ENCODE measurements around the gene NCAM1.
"Not testable (repeated sequence)": the region's sequence is repeated elsewhere in the genome, so short reads cannot be mapped to it uniquely, and the experiment has no call there.

NCAM1 gene

DNA sequence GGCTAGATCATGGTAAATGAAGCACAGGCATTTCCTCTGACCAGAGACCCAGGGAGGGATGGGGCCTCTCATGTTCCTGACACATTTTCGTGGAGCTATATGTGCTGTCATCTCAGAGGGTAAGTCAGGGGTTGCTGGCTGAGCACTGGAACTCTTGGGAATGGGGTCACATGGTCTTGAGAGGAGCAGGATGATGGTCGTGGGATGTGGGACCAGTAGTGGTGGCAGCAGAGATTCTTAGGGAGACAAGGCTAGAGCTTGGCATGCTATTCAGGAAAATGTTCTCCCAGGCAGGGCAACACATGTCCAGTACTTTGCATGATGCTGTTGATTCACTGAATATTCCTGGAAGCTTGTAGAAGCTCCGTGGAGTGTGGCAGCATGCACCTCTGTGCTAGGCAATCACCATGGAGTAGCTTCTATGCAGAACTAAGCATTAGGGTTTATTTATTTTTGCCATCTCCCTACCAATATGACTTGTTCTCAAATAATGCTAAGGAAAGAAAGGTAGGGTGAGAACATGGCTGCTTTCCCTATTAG is 321.7 kb downstream of the NCAM1 start:
- DNase-seq, result no peak

DNA sequence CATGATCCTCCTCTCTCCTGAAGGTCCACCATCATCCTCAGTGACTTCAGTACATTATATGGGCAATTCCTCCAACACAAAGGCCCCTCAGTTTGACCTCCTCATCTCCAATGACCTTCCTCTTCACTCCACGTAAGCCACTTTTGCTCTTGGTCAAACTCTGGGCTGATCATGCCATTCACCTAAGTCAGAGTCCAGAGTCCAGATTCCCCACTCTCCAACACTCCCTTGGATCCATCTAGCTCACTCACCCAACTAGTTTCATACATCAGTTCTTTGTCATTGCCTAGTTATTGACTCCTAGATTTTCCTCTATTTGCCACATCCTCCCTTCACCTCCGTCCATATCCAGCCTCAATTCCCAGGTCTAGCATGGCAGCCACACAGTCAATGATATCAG is 322.7 kb downstream of the NCAM1 start:
- no peak for DNase-seq

DNA sequence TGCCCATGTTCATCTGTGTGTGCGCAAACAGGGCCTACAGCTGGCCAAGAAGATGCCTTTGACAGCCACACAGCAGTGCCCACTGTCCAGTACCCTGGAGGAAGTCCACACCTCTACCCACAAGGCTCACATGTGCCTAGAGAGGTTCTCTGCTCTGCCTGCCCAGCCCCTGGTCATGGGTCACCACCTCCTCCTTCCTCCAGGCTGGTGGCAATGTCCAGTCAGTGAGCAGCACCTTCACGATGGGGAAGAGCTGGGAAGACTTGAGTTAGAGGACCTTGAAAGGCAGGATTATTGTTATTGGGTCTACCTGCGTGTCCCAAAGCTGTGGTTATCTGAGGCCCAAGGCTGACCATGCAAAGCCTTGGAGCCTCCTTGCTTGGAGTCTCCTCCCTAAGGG is 324.8 kb downstream of the NCAM1 start:
- DNase-seq, result no peak

DNA sequence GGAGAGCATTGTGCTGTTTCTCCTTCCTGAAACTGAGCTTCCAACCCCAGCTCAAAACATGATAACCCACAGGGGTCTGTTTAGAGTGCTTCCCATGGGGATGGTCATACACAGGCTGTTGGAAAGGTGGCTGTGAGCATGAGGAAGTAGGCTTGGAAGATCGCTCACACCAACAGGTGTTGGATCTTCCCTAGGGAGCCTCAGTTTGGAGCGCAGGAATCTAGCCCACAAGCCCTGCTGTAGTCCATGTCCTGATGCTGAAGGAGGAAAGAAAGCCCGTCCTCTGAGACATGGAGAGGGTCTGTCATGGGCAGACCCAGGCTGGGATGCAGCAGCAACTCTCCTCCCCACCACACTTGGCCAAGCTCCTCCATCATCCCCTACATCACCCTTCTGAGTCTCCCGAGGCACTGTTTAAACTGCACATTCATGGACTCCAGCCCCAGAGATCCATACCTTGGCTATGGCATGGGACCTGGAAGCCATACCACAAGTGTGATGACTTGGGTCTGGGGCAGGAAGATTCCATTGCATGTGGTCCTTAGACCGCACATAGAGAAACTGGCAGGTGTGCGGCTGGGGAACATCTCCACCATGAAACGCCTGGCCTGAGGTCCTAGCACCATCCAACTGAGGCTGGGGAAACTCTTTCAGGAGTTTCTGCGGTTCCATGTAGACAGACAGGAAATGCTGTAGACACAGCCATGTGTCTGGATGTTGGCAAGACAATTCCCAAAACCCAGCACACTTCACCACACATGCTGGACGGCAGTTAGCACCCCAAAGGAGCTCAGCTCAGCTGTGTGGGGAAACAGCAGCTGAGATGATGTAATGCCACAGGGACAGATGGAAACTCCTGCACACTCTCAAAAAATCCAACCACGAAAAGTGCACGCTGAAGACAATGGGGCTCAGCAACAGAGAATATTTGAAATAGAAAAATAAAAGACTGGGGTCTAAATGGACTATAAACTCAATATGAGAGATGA is 325.6 kb downstream of the NCAM1 start:
- no peak for DNase-seq

DNA sequence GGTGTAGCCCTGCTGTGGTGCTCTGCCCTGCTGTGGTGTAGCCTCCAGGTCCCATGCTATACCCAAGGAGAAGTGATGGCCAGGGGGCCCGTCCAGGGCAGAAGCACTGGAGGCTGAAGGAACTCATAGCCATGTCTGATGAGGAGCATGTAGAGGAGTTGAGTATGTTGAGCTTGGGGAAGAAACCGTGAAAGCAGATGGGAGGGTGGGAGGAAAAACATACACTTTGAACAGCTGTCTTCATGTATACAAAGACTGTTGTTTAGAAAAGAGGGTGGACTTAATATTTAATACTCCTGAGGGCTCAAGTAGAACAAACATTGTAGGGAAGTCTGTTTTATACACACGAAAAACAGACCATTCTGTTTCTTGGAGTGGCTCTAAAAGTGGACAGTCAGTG is 326.6 kb downstream of the NCAM1 start:
- DNase-seq, result no peak

DNA sequence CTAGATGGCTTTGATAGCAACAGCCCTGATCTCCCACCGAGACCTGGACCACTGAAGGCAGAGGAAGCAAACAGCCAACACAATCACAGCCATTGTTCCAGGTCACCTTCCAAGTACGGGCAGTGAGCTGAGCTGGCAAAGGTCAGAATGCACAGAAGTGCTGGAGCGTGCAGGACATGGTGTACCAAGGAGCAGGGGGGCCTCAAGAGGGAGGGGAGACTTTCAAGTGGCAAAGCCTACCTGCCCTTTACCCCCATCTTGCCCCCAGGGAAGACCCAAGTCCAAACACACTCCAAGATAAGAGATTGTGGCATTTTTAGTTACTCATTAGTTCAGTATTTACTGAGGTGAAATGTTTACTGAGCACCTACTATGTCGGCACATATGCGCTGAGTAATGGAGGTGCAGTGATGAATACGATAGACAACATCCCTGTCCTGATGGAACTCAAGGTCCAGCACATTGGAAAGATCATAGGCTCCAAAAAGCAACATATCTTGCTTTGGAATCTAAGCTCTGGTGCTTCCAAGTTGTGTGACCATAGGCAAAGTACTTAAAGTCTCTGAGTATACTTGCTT is 327.2 kb downstream of the NCAM1 start:
- no peak for DNase-seq

DNA sequence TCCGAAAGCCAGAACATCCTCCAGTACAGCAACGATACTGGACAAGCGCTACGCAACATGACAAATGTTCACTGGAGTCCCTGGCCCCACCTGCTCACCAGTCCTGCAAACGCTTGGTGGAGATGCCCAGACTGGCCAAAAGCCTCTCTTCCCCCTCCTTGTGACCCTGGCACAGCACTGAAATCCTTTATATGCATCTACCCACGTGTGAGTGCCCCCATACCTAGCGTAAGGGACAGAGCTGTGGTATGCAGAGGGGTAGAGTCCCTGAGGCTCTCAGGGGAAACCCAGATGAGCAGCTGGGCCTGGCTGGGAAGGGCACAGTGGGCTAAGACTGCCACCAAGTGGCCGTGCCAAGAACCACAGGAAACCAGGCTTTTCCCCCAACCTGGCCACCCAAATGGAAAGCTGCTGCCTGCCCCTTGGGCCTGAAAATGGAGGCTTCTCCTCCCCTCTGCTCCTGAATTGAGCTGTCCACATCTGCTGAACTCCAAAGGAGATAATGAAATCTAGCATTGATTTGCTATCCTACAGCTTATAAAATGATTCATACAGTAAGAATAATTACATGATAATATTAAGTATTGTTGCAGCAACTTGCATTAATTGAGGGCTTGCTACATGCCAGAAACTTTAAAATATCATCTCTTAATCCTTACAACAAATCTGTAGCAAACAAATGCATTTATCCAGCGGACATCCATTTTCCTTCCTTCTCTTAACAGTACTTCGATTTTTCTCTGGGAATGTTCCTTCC is 328.4 kb downstream of the NCAM1 start:
- DNase-seq, result peak; percentile 13

DNA sequence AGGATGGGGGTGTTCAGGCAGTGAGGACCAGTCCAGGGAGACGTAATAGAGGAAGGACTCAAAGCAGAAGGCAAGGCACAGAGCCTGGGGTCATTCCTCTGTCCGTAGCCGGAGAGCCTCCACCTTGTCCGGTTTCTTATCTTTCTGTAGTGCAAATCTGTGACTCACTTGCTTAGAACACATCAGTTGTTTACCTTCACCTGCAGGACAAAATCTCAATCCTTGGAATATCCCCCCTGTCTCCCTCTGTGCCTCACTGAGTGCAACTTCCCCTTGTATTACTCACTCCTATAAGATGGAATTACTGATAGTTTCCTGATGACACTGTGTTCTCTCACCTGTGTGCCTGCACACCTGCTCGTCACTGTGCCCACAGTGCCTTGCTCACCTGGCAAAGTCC is 332.7 kb downstream of the NCAM1 start:
- DNase-seq, result no peak

DNA sequence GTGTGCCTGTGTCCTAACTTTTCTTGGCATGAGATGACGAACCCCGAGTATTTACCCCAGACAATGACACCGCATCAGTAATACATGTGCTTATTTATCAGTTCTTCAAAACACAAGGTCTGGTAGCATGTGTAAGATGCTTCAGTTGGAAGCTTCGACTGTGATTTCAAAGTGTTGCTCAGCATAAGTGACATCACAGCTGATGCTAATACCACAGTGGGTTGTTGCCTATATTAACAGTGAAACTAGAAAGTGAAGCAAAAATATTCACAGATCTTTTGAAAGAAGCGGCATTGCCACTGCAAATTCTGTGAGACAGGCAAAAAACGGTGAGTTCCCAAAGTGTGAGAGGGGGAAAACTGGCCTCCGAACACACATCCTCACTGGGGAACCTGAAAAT is 334.8 kb downstream of the NCAM1 start:
- DNase-seq, result no peak

DNA sequence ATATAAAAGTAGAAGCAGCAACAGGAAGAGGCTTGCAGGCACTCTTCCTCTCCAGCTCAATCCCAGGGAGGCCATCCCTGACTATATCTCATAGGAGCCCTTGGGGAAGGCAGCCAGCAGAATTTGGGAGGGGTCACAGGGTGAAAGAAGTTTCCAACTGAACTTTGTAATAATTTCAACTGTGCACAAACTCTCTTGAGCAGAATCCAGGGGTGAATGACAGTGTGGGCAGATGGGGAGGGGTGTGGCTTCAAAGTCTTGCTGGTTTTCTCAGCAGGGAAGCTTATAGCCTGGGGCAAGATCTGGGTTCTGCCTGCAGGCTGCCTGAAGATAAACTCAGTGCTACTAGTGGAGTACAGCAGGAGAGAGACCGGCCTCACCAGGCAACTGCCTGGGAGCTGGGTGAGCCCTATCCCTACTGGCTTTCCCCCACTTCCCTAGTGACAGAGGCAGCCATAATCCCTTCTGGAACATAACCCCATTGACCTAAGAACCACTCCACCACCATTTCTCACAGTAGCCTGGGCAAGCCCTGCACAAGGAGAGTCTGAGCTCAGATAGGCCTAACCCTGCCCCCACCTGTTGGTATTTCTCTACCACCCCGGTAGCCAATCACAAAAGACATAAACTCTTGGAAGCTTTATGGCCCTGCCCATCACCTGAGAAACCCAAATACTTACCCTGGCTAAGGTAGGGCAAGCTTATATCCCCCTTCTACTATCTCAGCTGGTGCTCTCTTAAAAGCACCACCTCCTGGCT is 335.4 kb downstream of the NCAM1 start:
- no peak for DNase-seq

DNA sequence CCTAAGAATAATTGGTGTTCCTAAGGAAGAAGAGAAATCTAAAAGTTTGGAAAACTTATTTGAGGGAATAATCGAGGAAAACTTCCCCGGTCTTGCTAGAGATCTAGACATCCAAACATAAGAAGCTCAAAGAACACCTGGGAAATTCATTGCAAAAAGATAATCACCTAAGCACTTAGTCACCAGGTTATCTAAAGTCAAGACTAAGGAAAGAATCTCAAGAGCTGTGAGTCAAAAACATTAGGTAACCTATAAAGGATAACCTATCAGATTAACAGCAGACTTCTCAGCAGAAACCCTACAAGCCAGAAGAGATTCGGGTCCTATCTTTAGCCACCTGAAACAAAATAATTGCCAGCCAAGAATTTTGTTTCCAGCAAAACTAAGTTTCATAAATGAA is 337.3 kb downstream of the NCAM1 start:
- DNase-seq, result not testable (repeated sequence)

DNA sequence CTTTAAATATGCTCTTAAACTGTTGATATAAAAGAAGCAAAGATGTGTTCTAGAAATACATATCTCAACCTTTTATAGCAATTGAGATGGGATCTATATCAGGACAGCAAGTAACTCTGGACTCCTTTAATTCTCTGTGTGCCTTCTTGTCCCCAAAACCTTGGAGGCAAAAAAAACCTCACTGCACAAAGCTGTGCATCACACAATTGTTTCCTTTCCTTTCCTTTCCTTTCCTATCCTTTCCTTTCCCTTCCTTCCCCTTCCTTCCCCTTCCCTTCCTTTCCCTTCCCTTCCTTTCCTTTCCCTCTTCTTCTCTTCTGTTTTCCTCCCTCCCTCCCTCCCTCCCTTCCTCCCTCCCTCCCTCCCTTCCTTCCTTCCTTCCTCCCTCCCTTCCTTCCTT is 343.7 kb downstream of the NCAM1 start:
- DNase-seq, result no peak

DNA sequence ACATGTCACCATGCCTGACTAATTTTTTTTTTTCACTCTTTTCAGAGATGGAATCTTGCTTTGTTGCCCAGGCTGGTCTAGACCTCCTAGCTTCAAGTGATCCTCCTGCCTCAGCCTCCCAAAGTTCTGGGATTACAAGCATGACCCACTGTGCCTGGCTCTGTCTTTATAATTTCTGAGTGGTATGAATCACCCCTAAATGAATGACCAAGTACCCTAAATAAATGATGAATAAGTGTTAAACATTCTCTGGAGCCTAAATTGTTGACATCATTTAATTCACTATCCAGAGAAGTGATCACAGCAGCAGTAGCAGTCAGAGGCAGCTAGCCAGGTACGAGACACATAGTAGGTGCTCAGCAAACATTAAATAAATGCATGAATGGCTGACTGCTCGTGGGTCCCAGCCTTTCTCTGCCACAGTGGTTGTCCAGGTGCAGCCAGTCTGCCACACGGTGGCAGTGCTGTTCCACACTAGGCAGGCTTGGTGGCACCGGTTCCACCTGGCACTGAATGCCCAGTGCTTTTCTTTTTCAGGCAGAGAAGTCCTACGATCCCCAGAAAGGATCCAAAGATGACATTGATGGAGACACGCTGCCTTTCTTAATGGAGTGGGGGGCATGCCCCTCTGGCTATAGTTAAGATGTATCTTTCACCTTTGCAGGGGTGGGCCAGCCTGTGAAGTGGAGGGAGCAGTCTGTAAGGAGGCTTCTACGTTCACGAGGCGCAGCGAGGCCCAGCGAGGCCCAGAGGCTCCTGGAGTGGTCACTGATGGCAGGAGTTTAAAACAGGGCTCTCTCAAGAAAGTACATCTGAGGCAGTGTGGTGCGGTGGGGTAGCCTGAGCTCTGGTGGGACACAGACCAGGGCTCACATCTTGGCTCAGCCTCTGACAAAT is 344.5 kb downstream of the NCAM1 start:
- peak; percentile 21 for DNase-seq

DNA sequence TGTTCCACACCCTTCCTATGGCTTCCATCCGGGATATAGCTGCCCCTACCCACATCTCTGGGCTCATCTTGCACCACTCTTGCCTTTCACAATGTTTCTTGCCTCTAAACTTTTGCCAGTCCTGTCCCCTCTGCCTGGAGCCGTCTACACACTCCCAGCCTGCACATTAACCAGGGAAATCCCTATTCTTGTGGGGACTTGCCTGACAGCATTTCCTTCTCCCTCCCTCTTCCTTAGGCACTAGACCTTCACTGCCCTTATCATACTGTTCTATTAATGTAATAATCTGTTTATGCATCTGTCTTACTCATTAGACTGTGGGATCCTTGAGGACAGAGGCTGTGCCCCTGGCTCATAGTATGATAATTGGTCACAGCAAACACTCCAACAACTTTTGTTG is 347.4 kb downstream of the NCAM1 start:
- no peak for DNase-seq

DNA sequence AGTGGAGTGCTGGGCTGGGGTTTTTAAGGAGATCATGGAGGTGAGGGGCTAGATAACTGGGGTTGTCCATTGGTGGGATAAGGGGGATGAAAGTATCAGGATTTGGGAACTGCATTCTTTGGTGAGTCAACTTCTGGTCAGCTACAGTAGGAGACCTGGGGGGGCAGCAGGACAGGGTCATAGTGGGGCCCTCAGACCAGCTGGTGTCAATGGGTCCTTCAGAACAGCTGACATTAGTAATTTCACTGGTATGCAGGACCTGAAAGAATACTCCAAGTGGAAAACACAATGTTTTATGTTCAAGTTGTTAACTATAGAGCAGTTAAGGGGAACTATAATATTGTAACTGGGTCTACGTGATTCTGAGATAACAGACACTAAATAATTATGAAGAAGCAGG is 350.3 kb downstream of the NCAM1 start:
- DNase-seq, result no peak

DNA sequence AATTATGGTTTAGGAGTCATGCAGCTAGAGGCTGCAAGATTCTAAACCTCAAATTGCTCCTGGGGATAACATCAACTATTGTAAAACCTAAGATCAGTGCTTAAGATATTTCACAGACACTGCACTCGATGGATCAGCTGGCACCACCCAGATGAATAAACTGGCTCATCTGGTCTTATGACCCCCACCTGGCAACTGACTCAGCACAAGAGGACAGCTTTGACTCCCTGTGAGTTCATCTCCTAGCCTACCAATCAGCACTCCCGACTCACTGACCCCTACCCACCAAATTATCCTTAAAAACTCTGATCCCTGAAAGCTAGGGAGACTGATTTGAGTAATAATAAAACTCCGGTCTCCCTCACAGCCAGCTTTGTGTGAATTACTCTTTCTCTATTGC is 352.4 kb downstream of the NCAM1 start:
- DNase-seq, result no peak

DNA sequence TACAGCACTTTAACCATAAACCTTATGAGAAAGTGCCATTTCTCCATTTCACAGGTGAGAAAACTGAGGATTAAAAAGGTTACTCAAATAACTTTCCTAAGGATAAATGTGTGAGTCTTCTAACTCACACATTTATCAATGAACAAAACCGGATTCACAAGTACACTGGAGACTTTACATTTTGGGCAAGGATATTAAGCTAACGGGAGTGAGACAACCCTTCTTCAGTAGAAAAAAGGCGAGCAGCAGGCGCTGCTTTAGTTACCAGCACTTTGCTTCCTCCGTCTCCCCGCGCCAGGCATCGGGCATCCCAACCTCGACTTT is 352.8 kb downstream of the NCAM1 start:
- DNase-seq, result no peak

DNA sequence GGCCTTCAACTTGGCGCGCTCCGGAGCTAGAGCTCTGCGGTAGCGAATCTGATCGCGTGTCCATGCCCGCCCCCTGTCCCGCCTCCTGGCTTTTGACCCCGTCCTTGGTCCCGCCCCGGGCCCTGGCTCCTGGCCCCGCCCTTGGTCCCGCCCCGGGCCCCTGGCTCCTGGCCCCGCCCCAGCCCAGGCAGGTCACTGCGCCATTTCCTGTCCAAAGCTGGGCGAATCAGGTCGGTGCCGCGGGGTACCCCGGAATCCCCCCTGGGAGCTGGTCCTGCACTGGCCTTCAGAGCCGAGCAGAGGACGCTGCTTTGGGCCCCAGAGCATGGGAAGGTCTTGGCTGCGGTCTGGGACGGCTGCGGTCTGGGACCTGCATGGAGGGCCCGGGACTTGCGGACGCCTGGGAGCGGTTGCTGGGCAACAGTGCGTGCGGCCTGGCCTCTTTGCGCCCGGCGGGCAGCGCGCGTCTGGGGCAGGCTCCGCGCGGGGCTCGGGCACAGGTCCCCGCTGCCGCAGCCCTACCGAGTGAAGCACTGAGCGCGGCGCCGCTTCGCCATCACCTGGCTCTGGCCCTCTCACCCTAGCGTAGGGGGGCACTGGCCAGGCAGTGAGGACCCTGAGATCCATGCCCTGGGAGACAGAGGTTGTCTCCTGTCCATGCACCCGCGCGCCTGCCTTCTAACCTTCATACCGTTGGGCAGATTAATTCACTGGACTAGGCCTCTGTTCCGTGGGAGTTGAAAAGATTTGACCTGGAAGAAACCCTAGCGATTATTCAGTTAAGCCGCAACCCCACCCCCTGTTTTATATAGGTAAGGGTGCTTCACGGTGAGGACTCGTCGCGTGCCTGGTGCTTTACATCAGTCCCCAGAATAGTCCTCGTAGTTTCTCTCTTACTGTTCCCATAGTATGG is 353.4 kb downstream of the NCAM1 start, which contains the start of gene TTC12:
Gene TTC12, plus strand, starts transcription at position 195 of the 913 bp plus-strand sequence. CDS start 1,675 bp downstream, outside the sequence.
- DNase-seq, result no peak

DNA sequence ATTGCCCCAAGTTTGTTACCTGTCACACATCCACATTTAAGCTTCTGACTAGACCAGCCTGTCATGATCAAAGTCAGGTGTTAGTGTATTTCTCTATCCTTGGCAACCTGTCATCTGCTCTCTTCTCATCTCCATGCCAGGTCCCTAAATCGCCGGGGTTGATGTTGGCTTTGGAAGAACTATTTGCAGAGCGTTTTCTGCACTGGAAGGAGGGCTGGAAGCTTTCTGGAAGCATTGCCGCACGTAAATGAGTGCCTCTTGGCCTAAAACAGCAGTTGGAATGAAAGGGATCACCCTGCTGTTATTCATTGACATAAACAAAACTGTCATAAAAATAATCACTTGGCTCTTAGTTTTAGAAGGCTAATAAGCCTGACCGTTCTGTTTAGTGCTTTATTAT is 354.6 kb downstream of the NCAM1 start:
- no peak for DNase-seq

DNA sequence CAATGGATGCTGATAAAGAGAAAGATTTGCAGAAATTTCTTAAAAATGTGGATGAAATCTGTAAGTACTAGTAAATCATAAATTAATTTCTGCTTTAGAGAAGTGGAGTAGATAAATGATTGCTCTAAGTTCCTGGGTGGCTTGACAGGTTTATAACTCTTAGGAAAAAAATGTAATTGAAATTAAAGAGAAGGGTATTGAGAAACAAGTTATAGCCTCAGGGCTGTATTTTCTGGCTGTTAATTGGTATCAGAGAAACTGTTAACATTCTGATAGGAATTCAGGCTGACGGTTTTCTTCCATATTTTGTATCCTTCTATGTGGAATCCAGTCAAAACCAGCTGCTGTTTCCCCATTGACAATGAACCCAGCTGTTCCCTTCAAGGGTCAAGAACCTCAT is 355.0 kb downstream of the NCAM1 start:
- DNase-seq, result no peak

DNA sequence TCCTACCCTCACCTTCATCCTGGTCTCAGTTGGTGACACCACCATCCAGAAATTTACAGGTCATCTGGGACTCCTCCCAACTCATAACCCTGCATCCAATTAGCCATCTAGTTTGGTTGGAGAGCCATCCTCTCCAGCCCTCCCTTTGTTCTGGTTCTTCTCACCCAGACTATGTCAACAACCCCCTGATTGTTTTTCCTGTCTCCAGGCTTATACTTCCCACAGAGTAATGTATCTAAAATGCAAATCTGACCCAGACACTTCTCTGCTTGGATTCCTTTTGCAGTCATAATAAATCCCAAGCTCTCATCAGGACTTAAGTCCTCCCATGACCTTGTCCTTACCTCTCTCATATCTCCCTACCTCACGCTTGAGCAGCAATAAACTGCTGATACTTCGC is 356.1 kb downstream of the NCAM1 start:
- DNase-seq, result no peak

Measured in NCI-H1694 (cell line).